NCI-H128 (cell line): ENCODE measurements around the gene CLEC4M.

Source experiments
- DNase-seq: peaks from one replicate; lab custom pipeline; 2025; ENCODE audit not compliant: unreplicated experiment; lab: John Stamatoyannopoulos, UW

The CLEC4M gene, protein sequence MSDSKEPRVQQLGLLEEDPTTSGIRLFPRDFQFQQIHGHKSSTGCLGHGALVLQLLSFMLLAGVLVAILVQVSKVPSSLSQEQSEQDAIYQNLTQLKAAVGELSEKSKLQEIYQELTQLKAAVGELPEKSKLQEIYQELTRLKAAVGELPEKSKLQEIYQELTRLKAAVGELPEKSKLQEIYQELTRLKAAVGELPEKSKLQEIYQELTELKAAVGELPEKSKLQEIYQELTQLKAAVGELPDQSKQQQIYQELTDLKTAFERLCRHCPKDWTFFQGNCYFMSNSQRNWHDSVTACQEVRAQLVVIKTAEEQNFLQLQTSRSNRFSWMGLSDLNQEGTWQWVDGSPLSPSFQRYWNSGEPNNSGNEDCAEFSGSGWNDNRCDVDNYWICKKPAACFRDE

DNA sequence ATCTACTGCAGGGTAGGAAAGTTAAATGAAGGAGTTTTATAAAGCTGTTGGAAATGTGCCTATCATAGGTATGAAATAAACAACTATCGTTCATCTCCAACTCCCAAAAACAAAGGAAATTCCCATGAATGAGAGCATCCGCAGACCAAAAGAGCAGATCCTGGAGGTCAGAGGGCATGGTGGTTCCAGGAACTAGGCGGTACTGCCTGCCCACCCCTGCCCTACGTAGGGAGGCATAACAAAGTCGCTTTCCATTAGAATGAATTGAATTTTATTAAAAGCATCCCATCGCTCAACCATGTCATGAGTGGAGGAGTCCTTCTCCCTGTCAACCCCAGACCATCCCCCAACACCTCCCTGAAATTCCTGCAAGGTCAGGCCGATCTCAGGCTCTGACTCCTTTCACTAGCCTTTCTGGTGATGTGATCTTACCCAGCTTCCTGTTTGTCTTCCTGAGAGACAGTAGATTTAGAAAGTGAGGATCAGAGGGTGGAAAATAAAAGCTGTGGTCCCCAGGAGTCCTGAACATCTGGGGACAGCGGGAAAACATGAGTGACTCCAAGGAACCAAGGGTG lies at the start of gene CLEC4M:
TSS of gene CLEC4M (plus strand) at position 525 of the 575 bp plus-strand sequence. CDS start at position 549, 24 bp downstream.
- no peak for DNase-seq

DNA sequence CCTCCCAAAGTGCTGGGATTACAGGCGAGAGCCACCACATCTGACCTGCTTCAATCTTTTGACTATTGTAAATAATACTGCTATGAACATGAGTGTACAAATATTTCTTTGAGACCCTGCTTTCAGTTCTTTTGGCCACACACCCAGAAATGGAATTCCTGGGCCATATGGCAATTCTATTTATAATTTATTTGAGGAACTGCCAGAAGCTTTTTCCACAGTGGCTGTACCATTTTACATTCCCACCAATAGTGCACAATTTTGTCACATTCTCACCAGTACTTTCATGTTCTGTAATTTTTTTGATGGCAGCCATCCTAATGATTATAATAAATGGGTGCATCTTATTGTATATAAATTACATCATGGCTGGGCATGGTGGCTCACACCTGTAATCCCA lies 47.4 kb upstream of the CLEC4M start:
- DNase-seq: no peak

DNA sequence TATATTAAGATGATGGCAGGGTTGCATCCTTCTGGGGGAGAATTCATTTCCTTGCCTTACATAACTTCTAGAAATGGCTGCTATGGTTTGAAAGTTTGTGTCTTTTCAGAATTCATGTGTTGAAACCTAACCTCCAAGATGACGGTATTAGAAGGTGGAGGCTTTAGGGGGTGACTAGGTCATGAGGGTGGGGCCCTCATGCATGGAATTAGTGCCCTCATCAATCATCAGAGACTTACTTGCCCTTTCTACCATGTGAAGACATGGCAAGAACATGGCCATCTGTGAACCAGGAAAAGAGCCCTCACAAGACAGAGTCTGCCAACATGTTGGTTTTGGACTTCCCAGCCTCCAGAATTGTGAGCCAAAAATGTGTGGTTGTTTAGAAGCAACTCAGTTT lies 46.3 kb upstream of the CLEC4M start:
- DNase-seq: no peak

DNA sequence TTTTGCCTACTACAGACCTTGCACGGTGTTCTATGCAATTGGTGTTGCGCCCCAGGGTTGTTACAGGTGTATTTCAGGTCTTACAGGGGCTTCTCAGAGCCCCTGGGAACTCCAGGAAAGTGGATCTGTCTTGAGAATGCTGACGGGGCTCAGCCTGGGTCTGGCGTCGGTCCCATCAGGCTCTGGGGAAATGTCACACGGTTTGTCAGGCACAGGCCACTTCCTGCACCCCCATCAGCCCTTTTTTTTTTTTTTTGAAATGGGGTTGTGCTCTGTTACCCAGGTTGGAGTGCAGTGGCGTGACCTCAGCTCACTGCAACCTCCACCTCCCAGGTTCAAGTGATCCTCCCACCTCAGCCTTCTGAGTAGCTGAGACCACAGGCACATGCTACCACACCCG lies 44.4 kb upstream of the CLEC4M start:
- no peak for DNase-seq

DNA sequence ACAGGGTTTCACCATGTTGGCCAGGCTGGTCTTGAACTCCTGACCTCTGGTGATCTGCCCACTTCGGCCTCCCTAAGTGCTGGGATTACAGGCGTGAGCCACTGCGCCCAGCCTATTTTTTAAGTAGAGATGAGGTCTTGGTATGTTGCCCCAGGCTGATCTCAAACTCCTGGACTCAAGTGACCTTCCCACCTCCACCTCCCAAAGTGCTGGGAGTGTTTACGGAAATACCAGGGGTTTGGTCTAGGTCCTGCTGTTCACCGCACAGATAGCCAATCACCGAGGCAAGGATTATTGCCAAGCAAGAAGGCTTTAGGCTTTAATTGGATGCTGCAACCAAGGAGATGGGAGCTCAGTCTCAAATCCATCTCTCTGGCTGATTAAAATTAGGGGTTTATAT lies 42.7 kb upstream of the CLEC4M start:
- no peak for DNase-seq

DNA sequence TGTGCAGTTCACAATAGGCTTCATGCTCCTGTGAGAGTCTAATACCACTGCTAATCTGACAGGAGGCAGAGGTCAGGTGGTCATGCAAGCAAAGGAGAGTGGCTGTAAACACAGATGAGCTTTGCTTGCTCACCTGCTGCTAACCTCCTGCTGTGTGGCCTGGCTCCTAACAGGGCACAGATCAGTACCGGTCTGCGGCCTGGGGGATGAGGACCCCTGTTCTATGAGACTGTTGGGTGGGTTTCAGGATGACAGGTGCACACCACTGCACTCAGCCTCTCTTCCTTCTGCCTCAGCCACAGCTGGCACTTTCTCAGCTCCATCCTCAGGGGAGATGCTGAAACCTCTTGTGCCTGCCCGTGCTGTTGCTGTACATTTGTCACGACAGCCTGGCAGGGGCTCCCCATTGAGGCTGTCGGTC lies 40.8 kb upstream of the CLEC4M start:
- DNase-seq: no peak

DNA sequence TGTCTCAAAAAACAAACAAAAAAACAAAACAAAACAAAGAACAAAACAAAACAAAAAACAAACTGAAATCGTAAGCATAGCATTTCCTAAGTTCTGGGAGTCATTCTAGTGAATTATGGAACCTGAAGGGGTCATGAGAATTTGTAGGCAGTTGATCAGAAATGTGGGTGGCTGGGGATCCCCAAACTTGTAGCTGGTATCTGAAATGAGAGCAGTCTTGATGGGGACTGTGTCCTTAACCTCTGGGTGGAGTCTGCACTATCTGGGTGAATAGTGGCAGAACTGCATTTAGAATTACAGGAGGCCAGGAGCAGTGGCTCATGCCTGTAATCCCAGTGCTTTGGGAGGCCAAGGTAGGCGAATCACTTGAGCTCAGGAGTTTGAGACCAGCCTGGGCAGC lies 37.3 kb upstream of the CLEC4M start:
- DNase-seq: no peak

DNA sequence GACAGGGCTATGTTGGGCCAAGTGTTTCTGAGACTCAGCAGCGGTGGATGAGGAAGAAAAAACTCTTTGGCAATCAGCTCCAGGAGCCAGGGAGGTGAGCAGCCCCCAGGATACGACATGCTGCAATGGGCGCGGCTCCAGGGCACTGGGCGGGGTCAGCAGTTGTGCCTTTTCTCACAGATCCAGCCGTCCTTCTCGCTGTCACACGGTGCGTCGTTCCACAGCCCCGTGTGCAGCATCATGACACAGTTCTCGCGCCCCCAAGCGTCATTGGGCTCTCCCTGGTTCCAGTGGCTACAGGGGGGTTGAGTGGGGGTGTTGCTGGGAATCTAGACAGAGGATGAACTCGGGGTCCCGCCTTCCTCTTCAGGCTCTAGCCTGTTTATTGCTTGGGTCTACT lies 33.8 kb upstream of the CLEC4M start:
- DNase-seq: no peak

DNA sequence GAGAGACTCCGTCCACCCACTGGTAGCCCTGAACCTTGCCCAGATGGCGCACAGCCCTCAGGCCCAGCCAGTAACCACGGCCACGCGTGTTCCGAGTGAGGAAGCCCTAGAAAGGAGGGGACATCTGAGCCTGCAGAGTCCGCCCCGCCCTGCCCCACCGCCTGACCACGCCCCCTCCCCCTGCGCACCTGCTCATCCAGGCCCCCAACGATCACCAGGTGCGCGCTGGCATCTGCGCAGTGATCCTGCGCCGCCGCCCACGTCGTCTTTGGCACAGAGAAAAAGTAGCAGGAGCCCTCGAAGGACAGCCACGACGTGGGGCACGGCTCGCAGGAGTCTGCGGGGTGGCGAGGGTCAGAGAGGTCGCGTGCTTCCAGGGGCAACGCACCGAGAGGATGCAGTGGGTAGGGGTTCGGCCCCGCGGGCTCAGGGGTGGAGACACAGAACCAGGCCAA lies 33.2 kb upstream of the CLEC4M start:
- no peak for DNase-seq

DNA sequence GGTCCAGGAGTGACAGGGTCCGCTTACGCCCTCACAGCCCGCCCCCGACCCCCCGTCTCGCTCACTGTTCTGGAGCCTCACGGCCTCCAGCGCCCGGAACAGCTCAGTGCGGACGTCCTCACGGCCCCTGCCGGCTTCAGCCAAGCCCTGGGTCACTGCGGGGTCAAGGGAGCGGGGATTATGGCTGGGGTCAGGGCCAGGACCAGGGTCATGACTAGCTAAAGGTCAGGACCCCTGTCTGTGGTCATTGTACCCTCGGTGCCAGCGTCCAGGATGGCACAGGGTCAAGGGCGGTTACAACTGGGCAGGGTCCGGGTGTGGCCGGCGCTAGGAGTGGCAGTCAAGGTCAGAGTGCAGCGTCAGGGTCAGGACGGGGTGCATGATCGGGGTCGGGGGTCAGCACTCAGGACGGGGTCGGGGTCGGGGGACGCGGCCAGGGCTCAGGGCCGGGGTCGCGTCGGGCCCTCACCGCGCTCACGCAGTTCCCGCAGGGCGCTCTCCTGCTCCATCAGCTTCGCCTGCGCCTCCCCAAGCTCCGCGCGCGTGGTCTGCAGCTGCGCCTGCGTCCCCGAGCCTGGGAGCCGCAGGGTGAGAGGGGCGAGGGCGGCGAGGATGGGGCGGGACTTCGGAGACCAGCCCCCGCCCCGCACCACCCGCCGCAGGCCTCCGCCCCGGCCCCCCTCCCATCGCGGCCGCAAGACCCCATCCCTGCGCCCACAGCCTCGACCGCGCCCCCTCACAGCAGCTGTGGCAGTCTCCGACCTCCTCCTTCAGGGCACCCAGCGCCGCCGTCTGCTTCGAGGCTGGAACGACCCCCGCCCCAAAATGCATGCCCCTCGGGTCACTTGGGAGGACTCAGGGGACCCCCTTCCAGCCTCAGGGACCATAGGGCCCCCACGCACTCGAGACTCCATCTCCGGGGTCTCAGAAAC lies 32.5 kb upstream of the CLEC4M start:
- DNase-seq: no peak

DNA sequence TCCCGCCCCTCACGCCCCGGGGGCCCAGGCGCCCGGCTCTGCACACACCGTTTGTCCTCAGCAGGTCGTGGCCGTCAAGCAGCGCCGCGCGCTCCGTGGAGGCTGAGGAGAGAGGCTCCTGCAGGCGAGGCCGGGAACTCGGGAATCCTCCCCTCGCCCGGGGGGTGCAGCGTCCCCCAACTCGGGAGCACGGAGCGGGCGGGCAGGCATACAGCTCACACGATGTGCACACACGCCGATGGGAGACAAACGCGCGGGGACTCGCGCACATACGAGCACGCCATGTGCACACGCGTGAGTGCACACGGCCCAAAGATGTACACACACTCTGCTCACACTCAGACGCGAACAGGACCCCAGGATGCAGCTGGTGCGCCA lies 31.8 kb upstream of the CLEC4M start:
- no peak for DNase-seq

DNA sequence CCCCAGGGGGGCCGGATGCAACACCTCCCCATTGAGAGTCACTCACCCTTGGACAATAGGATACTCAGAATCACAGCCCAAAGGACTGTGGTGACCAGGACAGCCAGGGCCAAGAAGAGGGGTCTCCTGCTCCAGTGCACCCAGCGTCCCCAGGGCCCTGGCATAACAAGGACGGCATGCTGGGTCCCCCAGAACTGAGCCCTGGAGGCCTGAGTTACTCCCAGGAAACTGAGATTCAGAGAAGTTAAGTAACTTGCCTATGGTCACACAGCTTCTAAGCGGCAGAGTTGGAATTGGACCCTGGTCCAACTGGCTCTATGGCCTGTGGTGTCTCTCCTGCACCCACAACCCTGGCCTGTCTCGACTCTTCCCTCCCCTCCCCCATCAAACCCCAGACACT lies 31.4 kb upstream of the CLEC4M start:
- no peak for DNase-seq

DNA sequence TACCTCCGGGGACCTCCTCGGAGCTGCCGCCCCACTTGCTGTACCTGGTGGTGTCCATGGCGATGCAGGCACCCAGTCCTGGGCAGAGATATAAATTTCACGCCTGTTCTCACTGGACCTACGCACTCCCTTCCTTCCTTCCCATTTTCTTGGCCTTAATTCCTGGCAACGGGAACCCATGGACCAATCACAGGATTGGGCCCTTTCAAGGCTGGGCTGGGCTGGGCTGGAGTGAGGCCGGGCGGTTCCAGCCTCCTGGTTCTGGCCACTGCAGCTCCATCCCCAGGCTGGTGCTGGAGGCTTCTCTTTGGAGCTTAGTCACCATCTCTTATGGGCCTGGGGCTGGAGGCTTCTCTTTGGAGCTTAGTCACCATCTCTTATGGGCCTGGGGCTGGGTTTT lies 31.0 kb upstream of the CLEC4M start, which contains the start of gene CLEC4G:
TSS of gene CLEC4G (minus strand) at position 66 of the 400 bp plus-strand sequence. CDS start at position 58, 8 bp downstream.
- DNase-seq: no peak

DNA sequence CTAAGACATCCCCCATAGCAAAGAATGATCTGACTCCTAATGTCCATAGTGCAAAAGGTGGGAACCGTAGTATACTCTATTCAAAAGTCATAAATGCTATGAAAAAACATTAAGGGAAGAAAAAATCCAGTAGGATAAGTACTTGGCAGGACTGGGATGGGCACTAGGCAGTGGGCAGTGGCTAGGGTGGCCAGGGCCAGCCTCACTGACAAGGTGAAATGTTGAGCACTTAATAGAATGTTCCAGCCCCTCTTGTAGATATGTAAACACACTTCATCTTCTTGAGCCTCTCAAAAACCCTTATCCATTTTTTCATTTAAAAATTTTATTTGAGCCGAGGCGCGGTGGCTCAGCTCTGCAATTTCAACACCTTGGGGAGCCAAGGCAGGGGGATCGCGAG lies 29.7 kb upstream of the CLEC4M start:
- DNase-seq: no peak

DNA sequence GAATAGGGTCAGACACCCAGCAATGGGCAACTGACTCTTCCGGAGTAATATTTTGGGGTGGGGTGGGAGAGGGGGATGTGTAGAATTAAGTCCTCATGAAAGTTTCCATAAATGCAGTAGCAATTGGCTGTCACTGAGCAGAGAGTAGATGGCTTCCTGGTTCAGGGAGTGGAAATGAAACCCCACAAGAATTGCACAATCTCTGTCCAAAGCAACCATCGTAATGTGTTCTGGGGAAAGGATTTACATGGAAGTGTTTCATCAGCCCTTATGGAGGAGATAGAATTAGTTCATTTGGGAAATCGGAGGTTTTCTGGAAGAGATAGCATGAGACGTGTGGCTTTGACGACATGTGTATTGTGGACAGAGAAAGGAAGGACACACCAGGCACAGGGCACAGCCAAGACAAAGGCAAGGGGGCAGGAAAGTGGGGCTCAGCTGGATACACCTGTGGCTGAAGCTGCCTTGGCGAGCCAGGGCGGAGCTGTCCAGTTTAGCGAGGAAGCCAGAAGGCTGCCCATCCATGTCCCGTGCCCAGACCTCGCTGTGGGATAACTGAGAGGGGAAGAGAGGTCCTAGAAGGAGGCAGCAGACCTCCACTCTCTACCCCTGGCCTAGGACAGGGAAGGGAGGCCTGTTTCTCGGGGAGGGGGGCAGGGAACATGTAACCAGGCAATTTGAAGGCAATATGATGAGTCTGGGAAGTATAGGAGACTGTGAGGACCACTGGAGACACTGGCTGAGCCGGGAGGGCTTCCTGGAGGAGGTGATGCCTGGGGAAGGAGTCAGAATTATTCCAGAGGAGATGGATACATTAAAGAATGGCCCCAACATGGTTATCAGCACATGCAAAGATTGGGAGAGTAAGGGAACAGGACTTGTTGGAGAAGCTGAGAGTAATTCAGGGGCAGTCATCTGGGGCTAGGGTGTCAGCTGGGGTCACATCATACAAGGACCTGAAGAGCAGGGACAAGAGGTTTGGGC lies 28.5 kb upstream of the CLEC4M start:
- DNase-seq: no peak

DNA sequence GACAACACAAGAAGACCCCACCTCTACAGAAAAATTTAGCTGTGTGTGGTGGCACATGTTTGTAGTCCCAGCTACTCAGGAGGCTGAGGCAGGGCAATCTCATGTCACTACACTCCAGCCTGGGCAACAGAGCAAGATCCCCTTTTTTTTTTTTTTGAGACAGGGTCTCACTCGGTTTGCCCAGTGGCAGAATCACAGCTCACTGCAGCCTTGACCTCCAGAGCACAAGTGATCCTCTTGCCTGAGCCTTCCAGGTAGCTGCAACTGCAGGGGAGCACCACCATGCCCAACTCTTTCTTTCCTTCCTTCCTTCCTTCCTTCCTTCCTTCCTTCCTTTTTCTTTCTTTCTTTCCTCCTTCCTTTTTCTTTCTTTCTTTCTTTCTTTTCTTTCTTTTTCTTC lies 26.9 kb upstream of the CLEC4M start:
- no peak for DNase-seq

DNA sequence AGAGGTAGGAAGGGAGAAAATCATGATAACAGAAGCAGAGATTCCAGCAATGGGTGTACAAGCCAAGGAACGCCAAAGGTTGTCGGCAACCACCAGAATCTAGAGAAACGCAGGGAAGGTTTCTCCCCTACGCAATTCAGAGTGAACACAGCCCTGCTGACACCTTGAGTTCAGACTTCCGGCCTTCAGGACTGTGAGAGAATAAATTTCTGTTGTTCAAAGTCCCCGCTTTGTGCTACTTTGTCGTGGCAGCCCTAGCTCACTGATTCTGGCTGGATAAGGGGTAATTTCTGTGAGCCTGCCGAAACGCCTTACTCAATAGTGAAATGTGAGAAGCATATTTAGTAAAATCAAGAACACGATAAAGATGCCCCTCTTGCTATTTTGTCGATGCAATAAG lies 25.8 kb upstream of the CLEC4M start:
- DNase-seq: no peak

DNA sequence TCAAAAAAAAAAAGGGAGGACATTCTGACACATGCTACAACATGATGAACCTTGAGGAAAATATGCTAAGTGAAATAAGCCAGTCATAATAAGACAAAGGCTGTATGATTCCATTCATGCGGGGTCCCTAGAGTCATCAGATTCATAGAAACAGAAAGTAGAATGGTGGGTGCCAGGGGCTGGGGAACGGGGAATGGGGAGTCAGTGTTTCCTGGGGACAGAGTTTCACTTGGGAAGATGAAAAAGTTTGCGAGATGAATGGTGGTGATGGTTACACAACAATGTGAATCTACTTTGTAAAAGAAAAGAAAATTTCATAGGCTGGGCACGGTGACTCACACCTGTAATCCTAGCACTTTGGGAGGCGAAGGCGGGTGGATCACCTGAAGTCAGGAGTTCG lies 25.0 kb upstream of the CLEC4M start:
- no peak for DNase-seq

DNA sequence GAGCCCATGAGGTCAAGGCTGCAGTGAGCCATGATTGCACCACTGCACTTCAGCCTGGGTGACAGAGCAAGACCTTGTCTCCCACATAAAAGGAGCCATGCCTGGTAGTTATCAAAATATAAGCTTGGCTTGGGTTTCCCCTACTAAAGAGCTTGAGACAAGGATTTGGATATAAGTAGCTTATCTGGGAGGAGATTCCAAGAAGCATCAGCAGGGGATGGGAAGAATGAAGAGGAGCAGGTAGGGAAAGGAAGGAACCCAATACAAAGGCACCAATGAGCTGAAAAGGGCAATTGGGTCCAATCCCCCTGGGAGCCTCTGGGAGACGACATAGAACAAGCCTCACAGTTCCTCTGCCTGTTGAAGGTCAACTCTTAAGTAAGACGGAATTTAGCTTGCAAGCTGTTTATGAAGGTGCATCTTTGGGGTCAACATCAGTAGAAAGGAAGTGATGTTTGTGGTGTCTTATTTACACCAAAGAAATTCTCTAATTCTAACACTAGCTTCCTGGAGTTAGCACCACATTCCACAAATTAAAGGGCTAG lies 23.8 kb upstream of the CLEC4M start:
- DNase-seq: no peak
